Measurements from ENCODE around the gene AURKAIP1. TPM values are rescaled to one million over a fixed set of nuclear protein-coding genes. Genes with fewer than 3 reads are reported as not detected.
A peak's percentile ranks its signal among the peaks of the same experiment; 100 is the strongest.

AURKAIP1 gene
- total and polyA plus RNA-seq, 8 donors, result 50.9 to 281 (median 140) TPM

DNA sequence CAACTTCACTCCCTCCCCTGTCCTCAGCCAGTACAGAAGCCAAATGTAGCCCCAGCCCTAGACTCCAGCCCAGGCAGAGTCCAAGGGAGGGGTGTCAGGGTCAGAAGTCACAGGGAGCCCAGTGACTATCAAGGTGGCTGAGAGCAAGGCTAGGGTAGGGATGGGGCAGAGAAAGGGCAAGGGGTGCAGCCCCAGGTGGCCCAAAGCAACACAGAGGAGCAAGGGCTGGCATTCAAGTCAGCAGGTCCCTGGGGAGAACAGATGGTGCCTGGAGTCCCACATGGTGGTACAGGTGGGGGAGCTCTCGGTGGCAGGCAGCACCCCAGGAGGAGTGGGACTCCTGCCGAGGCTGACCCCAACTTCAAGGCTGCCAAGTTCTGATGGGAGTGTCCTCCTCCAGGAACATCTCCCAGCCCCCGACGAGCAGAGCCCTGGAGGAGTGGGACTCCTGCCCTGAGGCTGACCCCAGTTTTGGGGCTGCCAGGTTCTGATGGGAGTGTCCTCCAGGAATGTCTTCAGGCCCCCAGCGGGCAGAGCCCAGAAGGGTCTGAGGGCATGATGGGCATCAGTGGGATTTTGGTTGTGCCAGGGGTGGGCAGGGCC is 22.1 kb downstream of the AURKAIP1 start:
- peak overlapping the region in 2 of 5 donors; percentile 64 to 72 for H3K27ac ChIP-seq
- no peaks in the 10 kb centered on the region for H3K9me3 ChIP-seq
- TF ChIP-seq, protein P1, sequence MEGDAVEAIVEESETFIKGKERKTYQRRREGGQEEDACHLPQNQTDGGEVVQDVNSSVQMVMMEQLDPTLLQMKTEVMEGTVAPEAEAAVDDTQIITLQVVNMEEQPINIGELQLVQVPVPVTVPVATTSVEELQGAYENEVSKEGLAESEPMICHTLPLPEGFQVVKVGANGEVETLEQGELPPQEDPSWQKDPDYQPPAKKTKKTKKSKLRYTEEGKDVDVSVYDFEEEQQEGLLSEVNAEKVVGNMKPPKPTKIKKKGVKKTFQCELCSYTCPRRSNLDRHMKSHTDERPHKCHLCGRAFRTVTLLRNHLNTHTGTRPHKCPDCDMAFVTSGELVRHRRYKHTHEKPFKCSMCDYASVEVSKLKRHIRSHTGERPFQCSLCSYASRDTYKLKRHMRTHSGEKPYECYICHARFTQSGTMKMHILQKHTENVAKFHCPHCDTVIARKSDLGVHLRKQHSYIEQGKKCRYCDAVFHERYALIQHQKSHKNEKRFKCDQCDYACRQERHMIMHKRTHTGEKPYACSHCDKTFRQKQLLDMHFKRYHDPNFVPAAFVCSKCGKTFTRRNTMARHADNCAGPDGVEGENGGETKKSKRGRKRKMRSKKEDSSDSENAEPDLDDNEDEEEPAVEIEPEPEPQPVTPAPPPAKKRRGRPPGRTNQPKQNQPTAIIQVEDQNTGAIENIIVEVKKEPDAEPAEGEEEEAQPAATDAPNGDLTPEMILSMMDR (IDR thresholded peaks at IDR 0.05), result no peak
- no peak for TF ChIP-seq POLR2A (IDR thresholded peaks at IDR 0.05)
- TF ChIP-seq EP300 (IDR thresholded peaks at IDR 0.05), result no peak
- no peak for TF ChIP-seq POLR2AphosphoS5 (IDR thresholded peaks at IDR 0.05)
- H3K36me3 ChIP-seq, result peaks cover 0 to 23% (median 8%) of the 10 kb centered on the region in 4 donors
- 8 to 27% (median 21%) methylated on average over 2 to 5 of the region's 5 CpGs for WGBS, 5 donors
- peaks cover 0 to 65% (median 45%) of the 10 kb centered on the region in 3 donors for H3K27me3 ChIP-seq
- no peak overlapping the region for H3K4me3 ChIP-seq
- DNase-seq, result no peak
- peaks cover 55 to 71% (median 67%) of the 10 kb centered on the region in 4 donors for H3K4me1 ChIP-seq
- intact Hi-C loops (cut with DNase I; ENCODE audit: low total_unique reads), result no loop called here

DNA sequence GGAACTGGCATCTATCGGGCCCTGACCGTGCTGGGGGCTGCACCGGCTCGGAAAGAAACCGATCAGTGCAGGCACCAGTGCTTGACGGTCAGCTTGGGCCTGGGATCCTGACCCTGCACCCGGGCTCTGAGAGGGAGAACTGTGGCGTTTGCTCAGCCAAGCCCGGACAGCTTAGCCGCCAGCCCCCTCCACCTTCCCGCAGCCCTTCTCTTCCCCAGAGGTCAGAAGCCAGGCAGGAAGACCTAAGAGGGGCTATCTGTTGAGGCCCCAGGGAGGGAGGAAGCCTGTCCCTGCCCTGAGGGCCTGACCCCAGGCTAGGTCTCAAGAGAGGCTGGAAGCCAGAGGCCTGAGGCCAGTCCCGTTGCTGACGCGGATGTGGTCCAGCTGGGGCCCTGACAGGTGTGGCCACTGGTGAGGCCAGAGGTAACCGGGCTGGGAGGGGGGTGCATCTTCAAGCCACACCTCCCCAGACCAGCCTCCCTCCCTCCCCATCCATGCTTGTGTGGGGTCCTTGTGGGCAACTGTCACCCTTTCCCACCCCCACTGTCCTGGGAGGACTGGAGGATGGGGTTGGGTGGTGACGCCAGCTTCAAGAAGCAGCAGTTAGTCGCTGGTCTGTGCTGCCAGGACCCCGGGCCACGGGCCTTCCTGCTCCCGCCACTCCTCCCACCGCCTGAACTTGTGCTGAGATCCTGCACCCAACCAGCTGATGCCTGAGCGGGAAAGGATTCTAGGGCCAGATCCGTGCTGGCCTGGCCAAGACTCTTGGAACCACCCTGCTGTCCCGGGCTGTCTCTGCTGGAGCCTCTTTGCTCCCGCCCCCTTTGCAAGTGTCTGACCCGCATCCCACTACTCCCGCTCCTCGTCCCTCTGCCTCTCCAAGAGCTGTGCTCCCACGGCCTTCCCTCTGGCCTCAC is 23.2 kb downstream of the AURKAIP1 start:
- DNase-seq, result peak in 1 of 2 donors; percentile 72
- peaks cover 0 to 54% (median 36%) of the 10 kb centered on the region in 3 donors for H3K27me3 ChIP-seq
- peak overlapping the region in 4 of 5 donors; percentile 50 to 72 (median 63) for H3K27ac ChIP-seq
- no peaks in the 10 kb centered on the region for H3K9me3 ChIP-seq
- intact Hi-C loops (cut with DNase I; ENCODE audit: low total_unique reads), result no loop called here
- TF ChIP-seq POLR2AphosphoS5 (IDR thresholded peaks at IDR 0.05) (no peak), POLR2A (IDR thresholded peaks at IDR 0.05) (no peak), EP300 (IDR thresholded peaks at IDR 0.05) (no peak)
- TF ChIP-seq, protein P1 (IDR thresholded peaks at IDR 0.05), result no peak
- peak overlapping the region in 1 of 4 donors; percentile 22 for H3K4me3 ChIP-seq
- 45 to 70% (median 65%) methylated on average over 23 to 29 of the region's 29 CpGs for WGBS, 5 donors
- peaks cover 63 to 73% (median 72%) of the 10 kb centered on the region in 4 donors for H3K4me1 ChIP-seq
- peaks cover 0 to 23% (median 8%) of the 10 kb centered on the region in 4 donors for H3K36me3 ChIP-seq

DNA sequence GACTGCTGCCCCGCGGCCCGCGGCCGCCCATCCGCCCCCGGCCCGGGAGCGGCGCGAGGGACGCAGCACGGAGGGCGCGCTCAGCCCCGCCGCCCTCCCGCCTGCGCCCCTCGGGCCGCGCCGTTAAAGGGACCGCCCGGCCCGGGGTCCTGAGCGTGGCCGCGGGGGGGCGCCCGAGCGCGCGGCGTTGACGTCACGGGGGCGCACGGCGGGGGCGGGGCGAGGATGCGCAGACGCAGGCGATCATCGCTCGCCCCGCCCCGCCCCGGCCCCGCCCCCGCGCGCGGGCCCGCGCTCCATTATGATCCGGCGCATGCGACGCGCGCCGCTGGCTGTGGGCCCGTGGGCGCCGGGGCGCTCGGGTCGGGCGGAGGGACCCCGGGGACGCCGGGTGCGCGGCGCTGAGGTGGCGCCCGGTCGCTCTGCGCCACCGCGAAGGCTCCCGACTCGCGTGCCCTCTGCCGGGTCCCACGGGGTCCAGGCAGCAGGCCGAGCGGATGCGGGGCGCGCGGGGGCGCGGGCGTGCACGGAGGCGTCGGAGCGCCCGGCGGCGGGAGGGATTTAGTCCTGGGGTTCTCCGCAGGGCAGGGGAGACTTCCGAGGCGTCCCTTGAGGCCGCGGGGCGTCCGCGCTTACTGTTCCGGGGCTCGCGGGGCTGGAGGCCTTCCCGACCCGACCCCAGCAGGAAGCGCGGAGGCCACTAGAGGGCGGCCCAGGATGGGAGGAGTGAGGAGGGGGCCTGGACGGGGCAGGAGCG is 25.6 kb downstream of the AURKAIP1 start, which contains the start of gene DVL1:
TSS of gene DVL1 (minus strand) at position 163 of the 757 bp plus-strand sequence. CDS start 353 bp downstream, outside the sequence.
- Histone ChIP-seq H3K36me3 (peaks cover 0 to 17% (median 7%) of the 10 kb centered on the region in 4 donors), H3K4me3 (peak within 1 kb of the TSS; percentile 72 to 80 (median 75)), H3K4me1 (peaks cover 63 to 73% (median 72%) of the 10 kb centered on the region in 4 donors), H3K27ac (peak within 1 kb of the TSS; percentile 85 to 93 (median 92)), H3K27me3 (peaks cover 0 to 31% (median 19%) of the 10 kb centered on the region in 3 donors), H3K9me3 (no peaks in the 10 kb centered on the region)
- WGBS, 5 donors, result 0 to 1% (median 0%) methylated on average over 29 to 121 of the region's 122 CpGs
- intact Hi-C loops (cut with DNase I; ENCODE audit: low total_unique reads), result no loop called here
- TF ChIP-seq POLR2A (IDR thresholded peaks at IDR 0.05), result no peak
- TF ChIP-seq, protein P1 (IDR thresholded peaks at IDR 0.05), result peak in 4 of 7 experiments; percentile 21 to 29 (median 27)
- TF ChIP-seq EP300 (IDR thresholded peaks at IDR 0.05), result no peak
- TF ChIP-seq POLR2AphosphoS5 (IDR thresholded peaks at IDR 0.05), result peak in 2 of 3 donors; percentile 32 to 47
- peak; percentile 61 to 89 for DNase-seq

Data from stomach (tissue), 9 donors.